HG03159 (cell line): ENCODE results near the gene CEP170B.
"Not testable (repeated sequence)": the region's sequence is repeated elsewhere in the genome, so short reads cannot be mapped to it uniquely, and the experiment has no call there.

Source experiments
- ATAC-seq: cut with Tn5 transposase; IDR thresholded peaks from one replicate; pipeline ENCODE4 v1.9.1; 2021; ENCODE audit warnings: mild to moderate bottlenecking, moderate library complexity; ENCODE audit not compliant: unreplicated experiment

The CEP170B gene

DNA sequence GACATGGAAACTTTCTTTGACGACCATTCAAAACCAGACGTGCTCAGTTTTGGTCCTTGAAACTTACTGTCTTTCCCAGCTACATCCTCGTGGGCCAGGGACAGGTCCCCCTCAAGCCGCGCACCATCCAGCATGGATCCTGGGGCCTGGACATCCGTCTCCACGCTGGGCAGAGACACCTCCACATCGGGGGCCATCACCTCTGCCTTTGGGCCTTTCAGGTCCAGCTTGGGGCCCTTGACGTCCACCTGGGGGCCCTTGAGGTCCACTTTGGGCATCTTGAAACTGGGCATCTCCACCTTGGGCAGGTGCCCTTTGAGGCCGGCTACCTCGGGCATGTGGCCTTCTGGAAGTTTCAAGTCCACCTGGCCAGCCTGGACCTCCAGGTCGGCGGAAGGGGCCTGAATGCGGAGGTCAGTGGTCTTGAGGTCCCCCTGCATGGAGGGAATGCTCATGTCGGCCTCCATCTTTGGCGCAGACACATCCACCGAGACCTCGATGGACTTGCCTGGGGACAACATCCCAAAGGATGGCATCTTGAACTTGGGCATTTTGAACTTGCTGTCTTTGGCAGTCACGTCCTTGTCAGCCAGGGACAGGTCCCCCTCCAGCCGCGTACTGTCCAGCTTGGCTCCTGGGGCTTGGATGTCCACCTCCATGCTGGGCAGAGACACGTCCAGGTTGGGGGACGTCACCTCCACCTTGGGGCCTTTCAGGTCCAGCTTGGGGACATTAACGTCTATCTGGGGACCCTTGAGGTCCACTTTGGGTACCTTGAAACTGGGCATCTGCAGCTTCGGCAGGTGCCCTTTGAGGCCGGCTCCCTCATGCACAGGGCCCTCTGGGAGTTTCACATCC lies 76.7 kb downstream of the CEP170B start:
- ATAC-seq = no peak

DNA sequence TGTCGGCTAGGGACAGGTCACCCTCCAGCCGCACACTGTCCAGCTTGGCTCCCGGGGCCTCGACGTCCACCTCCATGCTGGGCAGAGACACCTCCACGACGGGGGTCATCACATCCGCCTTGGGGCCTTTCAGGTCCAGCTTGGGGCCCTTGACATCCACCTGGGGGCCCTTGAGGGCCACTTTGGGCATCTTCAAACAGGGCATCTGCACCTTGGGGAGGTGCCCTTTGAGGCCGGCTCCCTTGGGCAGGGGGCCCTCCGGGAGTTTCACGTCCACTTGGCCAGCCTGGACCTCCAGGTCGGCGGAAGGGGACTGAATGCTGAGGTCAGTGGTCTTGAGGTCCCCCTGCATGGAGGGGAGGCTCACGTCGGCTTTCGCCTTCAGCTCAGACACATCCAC lies 77.5 kb downstream of the CEP170B start:
- no peak for ATAC-seq

DNA sequence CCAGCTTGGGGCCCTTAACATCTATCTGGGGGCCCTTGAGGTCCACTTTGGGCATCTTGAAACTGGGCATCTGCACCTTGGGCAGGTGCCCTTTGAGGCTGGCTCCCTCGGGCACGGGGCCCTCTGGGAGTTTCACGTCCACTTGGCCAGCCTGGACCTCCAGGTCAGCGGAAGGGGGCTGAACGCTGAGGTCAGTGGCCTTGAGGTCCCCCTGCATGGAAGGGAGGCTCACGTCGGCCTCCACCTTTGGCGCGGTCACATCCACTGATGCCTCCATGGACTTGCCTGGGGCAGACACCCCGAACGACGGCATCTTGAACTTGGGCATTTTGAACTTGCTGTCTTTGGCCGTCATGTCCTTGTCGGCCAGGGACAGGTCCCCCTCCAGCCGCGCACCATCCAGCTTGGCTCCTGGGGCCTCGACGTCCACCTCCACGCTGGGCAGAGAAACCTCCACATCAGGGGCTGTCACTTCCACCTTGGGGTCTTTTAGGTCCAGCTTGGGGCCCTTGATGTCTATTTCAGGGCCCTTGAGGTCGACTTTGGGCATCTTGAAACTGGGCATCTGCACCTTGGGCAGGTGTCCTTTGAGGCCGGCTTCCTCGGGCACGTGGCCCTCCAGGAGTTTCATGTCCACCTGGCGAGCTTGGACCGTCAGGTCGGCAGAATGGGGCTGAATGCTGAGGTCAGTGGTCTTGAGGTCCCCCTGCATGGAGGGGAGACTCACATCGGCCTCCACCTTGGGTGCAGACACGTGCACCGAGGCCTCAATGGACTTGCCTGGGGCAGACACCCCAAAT lies 78.3 kb downstream of the CEP170B start:
- ATAC-seq = not testable (repeated sequence)

DNA sequence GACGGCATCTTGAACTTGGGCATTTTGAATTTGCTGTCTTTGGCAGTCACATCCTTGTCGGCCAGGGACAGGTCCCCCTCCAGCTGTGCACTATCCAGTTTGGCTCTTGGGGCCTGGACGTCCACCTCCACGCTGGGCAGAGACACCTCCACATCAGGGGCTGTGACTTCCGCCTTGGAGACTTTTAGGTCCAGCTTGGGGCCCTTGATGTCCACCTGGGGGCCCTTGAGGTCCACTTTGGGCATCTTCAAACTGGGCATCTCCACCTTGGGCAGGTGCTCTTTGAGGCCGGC lies 78.9 kb downstream of the CEP170B start:
- not testable (repeated sequence) for ATAC-seq

DNA sequence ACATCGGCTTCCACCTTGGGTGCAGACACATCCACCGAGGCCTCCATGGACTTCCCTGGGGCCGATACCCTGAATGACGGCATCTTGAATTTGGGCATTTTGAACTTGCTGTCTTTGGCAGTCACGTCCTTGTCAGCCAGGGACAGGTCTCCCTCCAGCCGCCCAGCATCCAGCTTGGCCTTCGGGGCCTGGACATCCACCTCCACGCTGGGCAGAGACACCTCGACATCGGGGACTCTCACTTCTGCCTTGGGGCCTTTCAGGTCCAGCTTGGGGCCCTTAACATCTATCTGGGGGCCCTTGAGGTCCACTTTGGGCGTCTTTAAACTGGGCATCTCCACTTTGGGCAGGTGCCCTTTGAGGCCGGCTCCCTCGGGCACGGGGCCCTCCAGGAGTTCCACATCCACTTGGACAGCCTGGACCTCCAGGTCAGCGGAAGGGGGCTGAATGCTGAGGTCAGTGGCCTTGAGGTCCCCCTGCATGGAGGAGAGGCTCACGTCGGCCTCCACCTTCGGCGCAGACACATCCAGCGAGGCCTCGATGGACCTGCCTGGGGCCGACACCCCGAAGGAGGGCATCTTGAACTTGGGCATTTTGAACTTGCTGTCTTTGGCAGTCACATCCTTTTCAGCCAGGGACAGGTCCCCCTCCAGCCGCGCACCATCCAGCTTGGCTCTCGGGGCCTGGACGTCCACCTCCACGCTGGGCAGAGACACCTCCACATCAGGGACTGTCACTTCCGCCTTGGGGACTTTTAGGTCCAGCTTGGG lies 79.6 kb downstream of the CEP170B start:
- ATAC-seq = not testable (repeated sequence)

DNA sequence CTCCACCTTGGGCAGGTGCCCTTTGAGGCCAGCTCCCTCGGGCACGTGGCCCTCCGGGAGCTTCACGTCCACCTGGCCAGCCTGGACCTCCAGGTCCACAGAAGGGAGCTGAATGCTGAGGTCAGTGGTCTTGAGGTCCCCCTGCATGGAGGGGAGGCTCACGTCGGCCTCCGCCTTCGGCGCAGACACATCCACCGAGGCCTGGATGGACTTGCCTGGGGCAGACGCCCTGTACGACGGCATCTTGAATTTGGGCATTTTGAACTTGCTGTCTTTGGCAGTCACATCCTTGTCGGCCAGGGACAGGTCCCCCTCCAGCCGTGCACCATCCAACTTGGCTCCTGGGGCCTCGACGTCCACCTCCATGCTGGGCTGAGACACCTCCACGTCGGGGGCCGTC lies 80.2 kb downstream of the CEP170B start:
- not testable (repeated sequence) for ATAC-seq
